IPS DF 6.9 (cell line): Measurements from ENCODE around the gene WWOX.

Source experiments
- DNase-seq: peaks from one replicate; pipeline ENCODE4 v3.0.0-alpha.2; 2013; ENCODE audit warnings: low read depth, low spot score
- H3K27ac ChIP-seq: one replicate; pipeline ENCODE4 v1.5.1; 2013; ENCODE audit warnings: low read length, control low read depth
- H3K27me3 ChIP-seq: 2 replicates; pipeline ENCODE4 v1.6.1; 2013; ENCODE audit warnings: mild to moderate bottlenecking, low read length; ENCODE audit not compliant: control insufficient read depth, insufficient read depth
- H3K36me3 ChIP-seq: 2 replicates; pipeline ENCODE4 v1.6.1; 2013; ENCODE audit warnings: low read length; ENCODE audit not compliant: control insufficient read depth, insufficient read depth
- H3K4me1 ChIP-seq: 2 replicates; pipeline ENCODE4 v1.6.1; 2013; ENCODE audit warnings: low read length; ENCODE audit not compliant: control insufficient read depth, insufficient read depth
- H3K4me3 ChIP-seq: 2 replicates; pipeline ENCODE4 v1.5.1; 2013; ENCODE audit warnings: mild to moderate bottlenecking, low read length
- H3K9me3 ChIP-seq: 2 replicates; pipeline ENCODE4 v1.6.1; 2013; ENCODE audit warnings: low read length, inconsistent platforms; ENCODE audit not compliant: control insufficient read depth, insufficient read depth
- WGBS: extraction: QIAGEN DNeasy Blood & Tissue Kit; methylation state at CpG from one replicate; pipeline ENCODE4 v1.1.7; 2013; ENCODE audit warnings: mixed read lengths, missing lambda C conversion rate; ENCODE audit not compliant: insufficient read length, insufficient coverage; 5-methylcytosine and 5-hydroxymethylcytosine counted together

WWOX gene

GRCh38 chr16:78903237-78903636, 803.8 kb downstream of the WWOX start:
- no peak for DNase-seq
- Histone ChIP-seq H3K36me3 (no peaks in the 10 kb centered on the region), H3K27ac (no peak overlapping the region), H3K4me3 (no peak overlapping the region), H3K9me3 (no peaks in the 10 kb centered on the region), H3K27me3 (no peaks in the 10 kb centered on the region), H3K4me1 (peaks cover 3% of the 10 kb centered on the region; the same call in 1 of the 2 replicates)
- no CpG with 5 or more reads among the region's 4 CpGs for WGBS

- Histone ChIP-seq H3K9me3 (no peaks in the 10 kb centered on the region), H3K36me3 (no peaks in the 10 kb centered on the region), H3K4me1 (peaks cover 3% of the 10 kb centered on the region; the same call in 1 of the 2 replicates), H3K27ac (no peak overlapping the region), H3K4me3 (no peak overlapping the region), H3K27me3 (no peaks in the 10 kb centered on the region)
- no CpG with 5 or more reads among the region's 4 CpGs for WGBS
- DNase-seq, result no peak
These were observed 804.4 kb downstream of the WWOX start for GRCh38 chr16:78903843-78904242.

GRCh38 chr16:78906135-78906534, 806.7 kb downstream of the WWOX start:
- H3K4me1 ChIP-seq, result peaks cover 3% of the 10 kb centered on the region; the same call in 1 of the 2 replicates
- H3K27me3 ChIP-seq, result no peaks in the 10 kb centered on the region
- no peaks in the 10 kb centered on the region for H3K36me3 ChIP-seq
- peak; percentile 11 for DNase-seq
- no peaks in the 10 kb centered on the region for H3K9me3 ChIP-seq
- WGBS, result no CpG with 5 or more reads among the region's 3 CpGs
- no peak overlapping the region for H3K4me3 ChIP-seq
- no peak overlapping the region for H3K27ac ChIP-seq

GRCh38 chr16:78909226-78909625, 809.8 kb downstream of the WWOX start:
- no peak for DNase-seq

GRCh38 chr16:78915811-78916345, 816.4 kb downstream of the WWOX start:
- no CpG with 5 or more reads among the region's 9 CpGs for WGBS
- peaks cover 4% of the 10 kb centered on the region for H3K9me3 ChIP-seq
- H3K36me3 ChIP-seq, result no peaks in the 10 kb centered on the region
- H3K4me1 ChIP-seq, result no peaks in the 10 kb centered on the region
- no peak for DNase-seq
- H3K27ac ChIP-seq, result no peak overlapping the region
- H3K27me3 ChIP-seq, result no peaks in the 10 kb centered on the region
- H3K4me3 ChIP-seq, result no peak overlapping the region

More at GRCh38 chr16:78909226-78909625, 809.8 kb downstream of the WWOX start:
- Histone ChIP-seq H3K9me3 (no peaks in the 10 kb centered on the region), H3K27me3 (no peaks in the 10 kb centered on the region), H3K4me1 (peaks cover 3% of the 10 kb centered on the region; the same call in 1 of the 2 replicates), H3K27ac (no peak overlapping the region), H3K36me3 (no peaks in the 10 kb centered on the region), H3K4me3 (no peak overlapping the region)
- no CpG with 5 or more reads among the region's 5 CpGs for WGBS

GRCh38 chr16:78916928-78917545, 817.6 kb downstream of the WWOX start:
- no peaks in the 10 kb centered on the region for H3K27me3 ChIP-seq
- peaks cover 4% of the 10 kb centered on the region for H3K9me3 ChIP-seq
- no peak overlapping the region for H3K27ac ChIP-seq
- H3K4me1 ChIP-seq, result no peaks in the 10 kb centered on the region
- H3K4me3 ChIP-seq, result no peak overlapping the region
- H3K36me3 ChIP-seq, result no peaks in the 10 kb centered on the region
- DNase-seq, result no peak
- WGBS, result no CpG with 5 or more reads among the region's 7 CpGs

GRCh38 chr16:78918805-78919305, 819.4 kb downstream of the WWOX start:
- no peak for DNase-seq
- Histone ChIP-seq H3K27ac (no peak overlapping the region), H3K27me3 (no peaks in the 10 kb centered on the region), H3K4me1 (no peaks in the 10 kb centered on the region), H3K9me3 (peaks cover 4% of the 10 kb centered on the region), H3K4me3 (no peak overlapping the region), H3K36me3 (no peaks in the 10 kb centered on the region)
- no CpG with 5 or more reads among the region's 8 CpGs for WGBS

- no peak for DNase-seq
- Histone ChIP-seq H3K36me3 (no peaks in the 10 kb centered on the region), H3K27ac (no peak overlapping the region), H3K9me3 (peaks cover 4% of the 10 kb centered on the region), H3K4me3 (no peak overlapping the region), H3K27me3 (no peaks in the 10 kb centered on the region), H3K4me1 (no peaks in the 10 kb centered on the region)
- WGBS, result no CpG with 5 or more reads among the region's 8 CpGs
These were observed 820.4 kb downstream of the WWOX start for GRCh38 chr16:78919852-78920251.

- H3K27me3 ChIP-seq, result no peaks in the 10 kb centered on the region
- H3K36me3 ChIP-seq, result no peaks in the 10 kb centered on the region
- no peak overlapping the region for H3K4me3 ChIP-seq
- no CpG with 5 or more reads among the region's 3 CpGs for WGBS
- no peak for DNase-seq
- no peaks in the 10 kb centered on the region for H3K4me1 ChIP-seq
- H3K27ac ChIP-seq, result no peak overlapping the region
- H3K9me3 ChIP-seq, result peaks cover 4% of the 10 kb centered on the region
These were observed 821.2 kb downstream of the WWOX start for GRCh38 chr16:78920621-78921020.

- Histone ChIP-seq H3K4me3 (no peak overlapping the region), H3K36me3 (no peaks in the 10 kb centered on the region), H3K27ac (no peak overlapping the region), H3K27me3 (no peaks in the 10 kb centered on the region), H3K4me1 (no peaks in the 10 kb centered on the region), H3K9me3 (no peaks in the 10 kb centered on the region; the same call in 1 of the 2 replicates)
- DNase-seq, result peak; percentile 18
- WGBS, result no CpG with 5 or more reads among the region's 8 CpGs
These were observed 825.8 kb downstream of the WWOX start for GRCh38 chr16:78925083-78925767.
